H9 (cell line): ENCODE measurements around the gene TRPT1. TPM values are rescaled to one million over a fixed set of nuclear protein-coding genes. Genes with fewer than 3 reads are reported as not detected.
A peak's percentile ranks its signal among the peaks of the same experiment; 100 is the strongest.

ENCODE experiments used
- DNase-seq: peaks from one replicate; pipeline ENCODE4 v3.0.0-alpha.2; 2017
- H2AFZ ChIP-seq: one replicate; pipeline ENCODE4 v1.6.1; 2013; ENCODE audit warnings: mild to moderate bottlenecking, low read length, control low read depth, moderate library complexity
- H2AK5ac ChIP-seq: 2 replicates; pipeline ENCODE4 v1.6.1; 2013; ENCODE audit warnings: low read length, control low read depth, mixed read lengths; ENCODE audit not compliant: insufficient read length
- H2BK120ac ChIP-seq: one replicate; pipeline ENCODE4 v1.6.1; 2013; ENCODE audit warnings: low read depth, mild to moderate bottlenecking, low read length, control low read depth, inconsistent platforms; ENCODE audit not compliant: poor library complexity, severe bottlenecking
- H2BK12ac ChIP-seq: 2 replicates; pipeline ENCODE4 v1.6.1; 2013; ENCODE audit warnings: low read length, control low read depth, mixed read lengths, low read depth; ENCODE audit not compliant: insufficient read length
- H2BK15ac ChIP-seq: 2 replicates; pipeline ENCODE4 v1.6.1; 2013; ENCODE audit warnings: low read depth, low read length, control low read depth
- H2BK20ac ChIP-seq: one replicate; pipeline ENCODE4 v1.6.1; 2013; ENCODE audit warnings: low read depth, mild to moderate bottlenecking, low read length, control low read depth, inconsistent platforms; ENCODE audit not compliant: poor library complexity, severe bottlenecking
- H2BK5ac ChIP-seq: 2 replicates; pipeline ENCODE4 v1.6.1; 2013; ENCODE audit warnings: low read length, control low read depth, mixed read lengths; ENCODE audit not compliant: insufficient read length
- H3K14ac ChIP-seq: 2 replicates; pipeline ENCODE4 v1.6.1; 2013; ENCODE audit warnings: low read length, control low read depth; ENCODE audit not compliant: insufficient read depth
- H3K18ac ChIP-seq: 2 replicates; pipeline ENCODE4 v1.6.1; 2013; ENCODE audit warnings: low read depth, mild to moderate bottlenecking, mixed read lengths, low read length, control low read depth; ENCODE audit not compliant: insufficient read length
- H3K23ac ChIP-seq: 2 replicates; pipeline ENCODE4 v1.6.1; 2013; ENCODE audit warnings: low read length, control low read depth, mixed read lengths, low read depth; ENCODE audit not compliant: insufficient read length
- H3K23me2 ChIP-seq: 2 replicates; pipeline ENCODE4 v1.6.1; 2013; ENCODE audit warnings: low read depth, mild to moderate bottlenecking, mixed read lengths, low read length, control low read depth; ENCODE audit not compliant: insufficient read length, poor library complexity, severe bottlenecking
- H3K27ac ChIP-seq: 2 replicates; pipeline ENCODE4 v1.5.1; 2013; ENCODE audit warnings: low read length, control low read depth, mixed read lengths, low read depth; ENCODE audit not compliant: insufficient read length
- H3K27me3 ChIP-seq: 2 replicates; pipeline ENCODE4 v1.6.1; 2013; ENCODE audit warnings: low read length, control low read depth, inconsistent platforms; ENCODE audit not compliant: insufficient read depth
- H3K4ac ChIP-seq: 2 replicates; pipeline ENCODE4 v1.6.1; 2013; ENCODE audit warnings: low read depth, mild to moderate bottlenecking, control low read depth, inconsistent platforms, low read length, moderate library complexity
- H3K4me1 ChIP-seq: 2 replicates; pipeline ENCODE4 v1.6.1; 2013; ENCODE audit warnings: low read length, control low read depth, inconsistent platforms; ENCODE audit not compliant: insufficient read depth
- H3K4me2 ChIP-seq: 2 replicates; pipeline ENCODE4 v1.6.1; 2013; ENCODE audit warnings: low read length, control low read depth, mixed read lengths; ENCODE audit not compliant: insufficient read length, insufficient read depth
- H3K56ac ChIP-seq: 2 replicates; pipeline ENCODE4 v1.6.1; 2013; ENCODE audit warnings: low read depth, mild to moderate bottlenecking, mixed read lengths, low read length, control low read depth; ENCODE audit not compliant: insufficient read length
- H3K79me1 ChIP-seq: 2 replicates; pipeline ENCODE4 v1.6.1; 2013; ENCODE audit warnings: low read depth, mild to moderate bottlenecking, moderate library complexity, low read length, control low read depth, inconsistent platforms; ENCODE audit not compliant: insufficient read depth, poor library complexity, severe bottlenecking
- H3K79me2 ChIP-seq: 2 replicates; pipeline ENCODE4 v1.6.1; 2013; ENCODE audit warnings: low read length, control low read depth, inconsistent platforms; ENCODE audit not compliant: insufficient read depth
- H3K9ac ChIP-seq: 2 replicates; pipeline ENCODE4 v1.6.1; 2013; ENCODE audit warnings: low read length, control low read depth, mixed read lengths; ENCODE audit not compliant: insufficient read length; ENCODE audit errors: extremely low read depth
- H3K9me3 ChIP-seq: one replicate; pipeline ENCODE4 v1.6.1; 2013; ENCODE audit warnings: low read depth, low read length, inconsistent platforms; ENCODE audit not compliant: control insufficient read depth
- H3T11ph ChIP-seq: one replicate; pipeline ENCODE4 v1.6.1; 2013; ENCODE audit warnings: mild to moderate bottlenecking, low read length, control low read depth, inconsistent platforms
- H4K20me1 ChIP-seq: one replicate; pipeline ENCODE4 v1.6.1; 2013; ENCODE audit not compliant: control insufficient read depth, insufficient read length, insufficient read depth
- H4K5ac ChIP-seq: 2 replicates; pipeline ENCODE4 v1.6.1; 2013; ENCODE audit warnings: low read depth, mild to moderate bottlenecking, mixed read lengths, low read length, control low read depth; ENCODE audit not compliant: insufficient read length
- H4K8ac ChIP-seq: replicated peaks from 2 replicates; pipeline ENCODE4 v1.6.1; 2013; ENCODE audit warnings: low read length, control low read depth, mixed read lengths, low read depth; ENCODE audit not compliant: insufficient read length
- H4K91ac ChIP-seq: 2 replicates; pipeline ENCODE4 v1.6.1; 2013; ENCODE audit warnings: low read depth, mild to moderate bottlenecking, moderate library complexity, mixed read lengths, low read length, control low read depth; ENCODE audit not compliant: insufficient read length
- H3K27ac Mint-ChIP-seq, 3 experiments: 2 replicates in 2 of 3; 3 replicates in 1 of 3; pipeline ENCODE4 v1.8.0; 2020 to 2021; ENCODE audit warnings: mixed read lengths in 3 of 3, mild to moderate bottlenecking in 1 of 3, moderate library complexity in 1 of 3
- H3K27me3 Mint-ChIP-seq: 2 replicates; pipeline ENCODE4 v1.8.0; 2021; ENCODE audit warnings: low read depth, mild to moderate bottlenecking, moderate library complexity, mixed read lengths
- H3K36me3 Mint-ChIP-seq, 3 experiments: 2 replicates in 2 of 3; 3 replicates in 1 of 3; pipeline ENCODE4 v1.8.0; 2020 to 2021; ENCODE audit warnings: low read depth in 3 of 3, mixed read lengths in 3 of 3; ENCODE audit not compliant: insufficient read depth in 1 of 3
- H3K4me1 Mint-ChIP-seq, 2 experiments: 2 replicates each; pipeline ENCODE4 v1.8.0; 2020; ENCODE audit warnings: mixed read lengths in 2 of 2
- H3K4me3 Mint-ChIP-seq, 2 experiments: 2 replicates in 1 of 2; 3 replicates in 1 of 2; pipeline ENCODE4 v1.8.0; 2020 to 2021; ENCODE audit warnings: mild to moderate bottlenecking in 2 of 2, mixed read lengths in 2 of 2, moderate library complexity in 1 of 2
- H3K9me3 Mint-ChIP-seq, 2 experiments: 2 replicates in 1 of 2; 3 replicates in 1 of 2; pipeline ENCODE4 v1.8.0; 2020; ENCODE audit warnings: mild to moderate bottlenecking in 2 of 2, mixed read lengths in 2 of 2, moderate library complexity in 1 of 2
- CTCF ChIP-seq: fragments of 200-600 bp; sonication (generic); conservative IDR thresholded peaks from 3 replicates; pipeline ENCODE4 v1.8.0; 2021; ENCODE audit warnings: antibody characterized with exemption, mild to moderate bottlenecking
- WGBS: extraction: QIAGEN DNeasy Blood & Tissue Kit; methylation state at CpG from one replicate; pipeline ENCODE4 v1.1.7; 2013; ENCODE audit warnings: missing lambda C conversion rate, low lambda C conversion rate, mixed read lengths; ENCODE audit not compliant: insufficient read length; ENCODE audit errors: extremely low coverage; 5-methylcytosine and 5-hydroxymethylcytosine counted together
- total RNA-seq: library from RNA; stranded (reverse); gene quantifications from 2 replicates; pipeline ENCODE4 v1.2.1, GENCODE V29; 2021

Gene TRPT1
- total RNA-seq, 1 experiment from 2014 or later = 33.6 TPM

GRCh38 chr11:64232182-64232966, 6.4 kb upstream of the TRPT1 start:
- H3K9me3 Mint-ChIP-seq = no peaks in the 10 kb centered on the region
- peak overlapping the region; percentile 74 to 91; a peak in 4 of 5 replicates for H3K4me3 Mint-ChIP-seq
- Histone ChIP-seq H3K27me3 (no peaks in the 10 kb centered on the region; the same call in 1 of the 2 replicates), H4K8ac (no peak overlapping the region), H4K5ac (no peak overlapping the region), H3K27ac (no peak overlapping the region), H2BK15ac (no peak overlapping the region), H3K23me2 (peaks cover 21% of the 10 kb centered on the region), H3T11ph (no peak overlapping the region), H3K79me2 (no peaks in the 10 kb centered on the region), H3K56ac (no peak overlapping the region), H2BK20ac (no peak overlapping the region), H3K14ac (no peak overlapping the region), H2BK12ac (no peak overlapping the region), H2BK120ac (no peak overlapping the region), H3K4ac (no peak overlapping the region), H3K4me2 (no peak overlapping the region), H3K79me1 (no peaks in the 10 kb centered on the region), H3K18ac (no peak overlapping the region), H3K9ac (no peak overlapping the region), H2AFZ (no peak overlapping the region), H3K23ac (no peak overlapping the region), H3K9me3 (no peaks in the 10 kb centered on the region), H3K4me1 (0 out of 2 replicates have a peak, but pooled peaks cover 3% of the 10 kb centered on the region), H2AK5ac (no peak overlapping the region), H2BK5ac (no peak overlapping the region), H4K20me1 (no peaks in the 10 kb centered on the region), H4K91ac (no peak overlapping the region)
- peaks cover 2 to 8% (median 3%) of the 10 kb centered on the region in 3 experiments; a peak in 4 of 7 replicates for H3K36me3 Mint-ChIP-seq
- H3K27ac Mint-ChIP-seq = no peak overlapping the region
- peaks cover 20 to 31% of the 10 kb centered on the region in 2 experiments for H3K4me1 Mint-ChIP-seq
- peaks cover 20% of the 10 kb centered on the region for H3K27me3 Mint-ChIP-seq
- no peak for TF ChIP-seq CTCF
- DNase-seq = no peak
- no CpG with 5 or more reads among the region's 15 CpGs for WGBS
